HEK293 (cell line): Measurements from ENCODE around the gene CEP83.

ENCODE experiments used
- CTCF ChIA-PET: fragments of 350-600 bp; formaldehyde crosslinking; extraction: SDS; loops from one replicate; lab custom pipeline; 2021; ENCODE audit warnings: antibody characterized with exemption; lab: Yijun Ruan, JAX
- POLR2A ChIA-PET: fragments of 300-600 bp; formaldehyde crosslinking; extraction: SDS; loops from one replicate; lab custom pipeline; 2020; ENCODE audit warnings: antibody characterized with exemption, inconsistent platforms; lab: Yijun Ruan, JAX
- H3K27ac ChIP-seq: fragments of 200-500 bp; sonication (Bioruptor generic); 2 replicates; pipeline ENCODE4 v1.5.1; 2014; ENCODE audit warnings: low read depth, low read length, control low read depth, inconsistent platforms; ENCODE audit errors: extremely low read depth
- H3K36me3 ChIP-seq, 2 experiments: fragments of 200-500 bp in 1 of 2; sonication (Bioruptor generic) in 1 of 2; 1 replicate in 1 of 2; 2 replicates in 1 of 2; pipeline ENCODE4 v1.5.1; 2014 to 2017; ENCODE audit warnings: inconsistent platforms in 2 of 2, low read length in 2 of 2; ENCODE audit not compliant: control insufficient read depth in 2 of 2, insufficient read depth in 1 of 2
- H3K4me1 ChIP-seq: fragments of 200-500 bp; sonication (Bioruptor generic); 2 replicates; pipeline ENCODE4 v1.5.1; 2014; ENCODE audit warnings: mild to moderate bottlenecking, low read length, inconsistent platforms; ENCODE audit not compliant: control insufficient read depth, insufficient read depth
- H3K4me3 ChIP-seq: 2 replicates; pipeline ENCODE4 v1.5.1; 2011; ENCODE audit warnings: low read depth, mild to moderate bottlenecking, control low read depth, low read length, moderate library complexity
- H3K9me3 ChIP-seq: fragments of 200-500 bp; sonication (Bioruptor generic); 2 replicates; pipeline ENCODE4 v1.5.1; 2014; ENCODE audit warnings: low read depth, low read length, inconsistent platforms; ENCODE audit not compliant: control insufficient read depth, insufficient read depth
- HOXD13 ChIP-seq: sonication (generic); formaldehyde crosslinking; IDR thresholded peaks from 2 replicates; pipeline ENCODE4 v1.8.0; 2022; ENCODE audit warnings: missing genetic modification reagents, borderline replicate concordance
- KLF17 ChIP-seq: fragments of 450-650 bp; formaldehyde crosslinking; IDR thresholded peaks from 2 replicates; pipeline ENCODE4 v1.5.1; 2016; ENCODE audit warnings: missing biosample characterization, missing genetic modification characterization
- SP3 ChIP-seq: fragments of 450-650 bp; formaldehyde crosslinking; IDR thresholded peaks from 2 replicates; pipeline ENCODE4 v1.5.1; 2016; ENCODE audit warnings: missing biosample characterization, missing genetic modification characterization
- ZBTB1 ChIP-seq: fragments of 450-650 bp; formaldehyde crosslinking; IDR thresholded peaks from 2 replicates; pipeline ENCODE4 v1.5.1; 2016; ENCODE audit warnings: missing biosample characterization, missing genetic modification characterization
- ZIC2 ChIP-seq: fragments of 450-650 bp; formaldehyde crosslinking; IDR thresholded peaks from 2 replicates; pipeline ENCODE4 v1.5.1; 2016; ENCODE audit warnings: missing biosample characterization, missing genetic modification characterization
- ZNF112 ChIP-seq: fragments of 450-650 bp; formaldehyde crosslinking; IDR thresholded peaks from 2 replicates; pipeline ENCODE4 v1.5.0; 2017; ENCODE audit warnings: missing biosample characterization, missing genetic modification characterization
- ZNF132 ChIP-seq: fragments of 450-650 bp; formaldehyde crosslinking; IDR thresholded peaks from 2 replicates; pipeline ENCODE4 v1.5.1; 2017; ENCODE audit warnings: missing biosample characterization, missing genetic modification characterization, borderline replicate concordance
- ZNF184 ChIP-seq: fragments of 450-650 bp; IDR thresholded peaks from 2 replicates; pipeline ENCODE4 v1.5.1; 2018; ENCODE audit warnings: missing biosample characterization, mild to moderate bottlenecking, missing genetic modification characterization
- ZNF24 ChIP-seq: fragments of 450-650 bp; formaldehyde crosslinking; IDR thresholded peaks from 2 replicates; pipeline ENCODE4 v1.5.1; 2016; ENCODE audit warnings: missing biosample characterization, missing genetic modification characterization
- ZNF26 ChIP-seq: fragments of 450-650 bp; formaldehyde crosslinking; IDR thresholded peaks from 2 replicates; pipeline ENCODE4 v1.5.1; 2016; ENCODE audit warnings: missing biosample characterization, missing genetic modification characterization
- ZNF426 ChIP-seq: fragments of 450-650 bp; formaldehyde crosslinking; IDR thresholded peaks from 2 replicates; pipeline ENCODE4 v1.5.1; 2017; ENCODE audit warnings: missing biosample characterization, missing genetic modification characterization, mild to moderate bottlenecking, inconsistent platforms, moderate library complexity
- ZNF48 ChIP-seq: fragments of 450-650 bp; formaldehyde crosslinking; IDR thresholded peaks from 2 replicates; pipeline ENCODE4 v1.5.1; 2016; ENCODE audit warnings: missing biosample characterization, missing genetic modification characterization
- ZNF521 ChIP-seq: fragments of 450-650 bp; formaldehyde crosslinking; IDR thresholded peaks from 2 replicates; pipeline ENCODE4 v1.5.1; 2017; ENCODE audit warnings: missing biosample characterization, mild to moderate bottlenecking, missing genetic modification characterization
- ZNF529 ChIP-seq: fragments of 450-650 bp; formaldehyde crosslinking; IDR thresholded peaks from 2 replicates; pipeline ENCODE4 v1.5.1; 2017; ENCODE audit warnings: missing genetic modification characterization, missing biosample characterization; ENCODE audit not compliant: insufficient replicate concordance
- ZNF610 ChIP-seq: fragments of 450-650 bp; formaldehyde crosslinking; IDR thresholded peaks from 2 replicates; pipeline ENCODE4 v1.5.1; 2016; ENCODE audit warnings: missing biosample characterization, missing genetic modification characterization, borderline replicate concordance
- ZNF624 ChIP-seq: fragments of 450-650 bp; formaldehyde crosslinking; IDR thresholded peaks from 2 replicates; pipeline ENCODE4 v1.5.1; 2017; ENCODE audit warnings: missing biosample characterization, missing genetic modification characterization
- ZNF677 ChIP-seq: fragments of 450-650 bp; IDR thresholded peaks from 2 replicates; pipeline ENCODE4 v1.5.0; 2018; ENCODE audit warnings: missing biosample characterization, mild to moderate bottlenecking, missing genetic modification characterization, moderate library complexity
- ZNF785 ChIP-seq: fragments of 450-650 bp; formaldehyde crosslinking; IDR thresholded peaks from 2 replicates; pipeline ENCODE4 v1.5.1; 2016; ENCODE audit warnings: missing biosample characterization, missing genetic modification characterization
- ZNF830 ChIP-seq: fragments of 450-650 bp; IDR thresholded peaks from 2 replicates; pipeline ENCODE4 v1.5.0; 2018; ENCODE audit warnings: missing biosample characterization, missing genetic modification characterization, low read depth, mild to moderate bottlenecking, moderate library complexity
- ZSCAN30 ChIP-seq: fragments of 450-650 bp; IDR thresholded peaks from 2 replicates; pipeline ENCODE4 v1.5.1; 2018; ENCODE audit warnings: missing biosample characterization, mild to moderate bottlenecking, missing genetic modification characterization, moderate library complexity
- TF ChIP-seq, protein P1 (sequence below): fragments of 450-650 bp; formaldehyde crosslinking; IDR thresholded peaks from 2 replicates; pipeline ENCODE4 v1.5.1; 2016; ENCODE audit warnings: missing biosample characterization, missing genetic modification characterization, borderline replicate concordance
- TF ChIP-seq, protein P2 (sequence below): fragments of 450-650 bp; formaldehyde crosslinking; IDR thresholded peaks from 2 replicates; pipeline ENCODE4 v1.5.1; 2016; ENCODE audit warnings: missing biosample characterization, missing genetic modification characterization

The CEP83 gene

GRCh38 chr12:94285943-94286582, 173.6 kb downstream of the CEP83 start:
- Histone ChIP-seq H3K27ac (no peak overlapping the region), H3K9me3 (no peaks in the 10 kb centered on the region), H3K4me1 (peaks cover 5% of the 10 kb centered on the region), H3K4me3 (no peak overlapping the region), H3K36me3 (no peaks in the 10 kb centered on the region)
- POLR2A ChIA-PET = no interaction called here
- CTCF ChIA-PET = interaction anchor here (0.6 kb wide), 1 partner anchor 146 kb away, joined by 3 read pairs; no protein-coding TSS in a partner anchor
- TF ChIP-seq ZNF26 (tag by site-specific recombination) = no peak
- TF ChIP-seq ZNF529 (tag by site-specific recombination) = no peak
- TF ChIP-seq HOXD13 (CRISPR knock-in tag) = no peak
- TF ChIP-seq ZNF184 = no peak
- no peak for TF ChIP-seq ZNF624 (tag by site-specific recombination)
- TF ChIP-seq ZNF785 (tag by site-specific recombination) = no peak
- no peak for TF ChIP-seq ZNF24 (tag by site-specific recombination)
- no peak for TF ChIP-seq ZBTB1 (tag by site-specific recombination)
- TF ChIP-seq, protein P1, sequence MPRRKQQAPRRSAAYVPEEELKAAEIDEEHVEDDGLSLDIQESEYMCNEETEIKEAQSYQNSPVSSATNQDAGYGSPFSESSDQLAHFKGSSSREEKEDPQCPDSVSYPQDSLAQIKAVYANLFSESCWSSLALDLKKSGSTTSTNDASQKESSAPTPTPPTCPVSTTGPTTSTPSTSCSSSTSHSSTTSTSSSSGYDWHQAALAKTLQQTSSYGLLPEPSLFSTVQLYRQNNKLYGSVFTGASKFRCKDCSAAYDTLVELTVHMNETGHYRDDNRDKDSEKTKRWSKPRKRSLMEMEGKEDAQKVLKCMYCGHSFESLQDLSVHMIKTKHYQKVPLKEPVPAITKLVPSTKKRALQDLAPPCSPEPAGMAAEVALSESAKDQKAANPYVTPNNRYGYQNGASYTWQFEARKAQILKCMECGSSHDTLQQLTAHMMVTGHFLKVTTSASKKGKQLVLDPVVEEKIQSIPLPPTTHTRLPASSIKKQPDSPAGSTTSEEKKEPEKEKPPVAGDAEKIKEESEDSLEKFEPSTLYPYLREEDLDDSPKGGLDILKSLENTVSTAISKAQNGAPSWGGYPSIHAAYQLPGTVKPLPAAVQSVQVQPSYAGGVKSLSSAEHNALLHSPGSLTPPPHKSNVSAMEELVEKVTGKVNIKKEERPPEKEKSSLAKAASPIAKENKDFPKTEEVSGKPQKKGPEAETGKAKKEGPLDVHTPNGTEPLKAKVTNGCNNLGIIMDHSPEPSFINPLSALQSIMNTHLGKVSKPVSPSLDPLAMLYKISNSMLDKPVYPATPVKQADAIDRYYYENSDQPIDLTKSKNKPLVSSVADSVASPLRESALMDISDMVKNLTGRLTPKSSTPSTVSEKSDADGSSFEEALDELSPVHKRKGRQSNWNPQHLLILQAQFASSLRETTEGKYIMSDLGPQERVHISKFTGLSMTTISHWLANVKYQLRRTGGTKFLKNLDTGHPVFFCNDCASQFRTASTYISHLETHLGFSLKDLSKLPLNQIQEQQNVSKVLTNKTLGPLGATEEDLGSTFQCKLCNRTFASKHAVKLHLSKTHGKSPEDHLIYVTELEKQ (tag by site-specific recombination) = no peak

DNA sequence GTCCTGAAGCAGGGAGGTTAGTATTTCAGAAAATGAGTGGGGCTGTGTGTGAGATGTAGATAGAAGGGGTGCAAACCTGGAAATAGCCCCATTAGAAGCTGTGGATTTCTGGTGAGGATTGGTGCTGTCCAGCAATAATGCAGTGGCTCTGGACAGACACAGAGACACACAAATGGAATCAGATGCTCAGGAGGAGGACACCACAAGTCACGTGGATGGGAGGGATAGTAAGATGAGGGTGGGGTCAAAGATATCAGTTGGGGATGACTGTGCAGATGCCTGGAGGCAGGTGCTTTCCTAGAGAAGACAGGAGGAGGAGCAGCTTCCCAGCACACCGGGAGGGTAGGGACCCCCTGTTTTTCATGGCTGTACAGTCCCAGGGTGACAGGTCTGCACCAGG, 174.8 kb downstream of the CEP83 start:
- no peak overlapping the region for H3K4me3 ChIP-seq
- POLR2A ChIA-PET = no interaction called here
- peaks cover 2% of the 10 kb centered on the region for H3K4me1 ChIP-seq
- H3K27ac ChIP-seq = no peak overlapping the region
- no peaks in the 10 kb centered on the region for H3K9me3 ChIP-seq
- no peak for TF ChIP-seq ZNF677 (tag by site-specific recombination)
- TF ChIP-seq, protein P2, sequence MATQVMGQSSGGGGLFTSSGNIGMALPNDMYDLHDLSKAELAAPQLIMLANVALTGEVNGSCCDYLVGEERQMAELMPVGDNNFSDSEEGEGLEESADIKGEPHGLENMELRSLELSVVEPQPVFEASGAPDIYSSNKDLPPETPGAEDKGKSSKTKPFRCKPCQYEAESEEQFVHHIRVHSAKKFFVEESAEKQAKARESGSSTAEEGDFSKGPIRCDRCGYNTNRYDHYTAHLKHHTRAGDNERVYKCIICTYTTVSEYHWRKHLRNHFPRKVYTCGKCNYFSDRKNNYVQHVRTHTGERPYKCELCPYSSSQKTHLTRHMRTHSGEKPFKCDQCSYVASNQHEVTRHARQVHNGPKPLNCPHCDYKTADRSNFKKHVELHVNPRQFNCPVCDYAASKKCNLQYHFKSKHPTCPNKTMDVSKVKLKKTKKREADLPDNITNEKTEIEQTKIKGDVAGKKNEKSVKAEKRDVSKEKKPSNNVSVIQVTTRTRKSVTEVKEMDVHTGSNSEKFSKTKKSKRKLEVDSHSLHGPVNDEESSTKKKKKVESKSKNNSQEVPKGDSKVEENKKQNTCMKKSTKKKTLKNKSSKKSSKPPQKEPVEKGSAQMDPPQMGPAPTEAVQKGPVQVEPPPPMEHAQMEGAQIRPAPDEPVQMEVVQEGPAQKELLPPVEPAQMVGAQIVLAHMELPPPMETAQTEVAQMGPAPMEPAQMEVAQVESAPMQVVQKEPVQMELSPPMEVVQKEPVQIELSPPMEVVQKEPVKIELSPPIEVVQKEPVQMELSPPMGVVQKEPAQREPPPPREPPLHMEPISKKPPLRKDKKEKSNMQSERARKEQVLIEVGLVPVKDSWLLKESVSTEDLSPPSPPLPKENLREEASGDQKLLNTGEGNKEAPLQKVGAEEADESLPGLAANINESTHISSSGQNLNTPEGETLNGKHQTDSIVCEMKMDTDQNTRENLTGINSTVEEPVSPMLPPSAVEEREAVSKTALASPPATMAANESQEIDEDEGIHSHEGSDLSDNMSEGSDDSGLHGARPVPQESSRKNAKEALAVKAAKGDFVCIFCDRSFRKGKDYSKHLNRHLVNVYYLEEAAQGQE = peak; percentile 84
- TF ChIP-seq, all 188 proteins: peak for 1
- CTCF ChIA-PET = interaction anchor here (0.6 kb wide), 1 partner anchor 1292 kb away, joined by 3 read pairs; no protein-coding TSS in a partner anchor
- H3K36me3 ChIP-seq = no peaks in the 10 kb centered on the region

GRCh38 chr12:94284046-94284445, 175.6 kb downstream of the CEP83 start:
- POLR2A ChIA-PET = interaction anchor here (0.7 kb wide), 2 partner anchors 79 to 421 kb away, joined by 3 to 13 read pairs; no protein-coding TSS in a partner anchor
- Histone ChIP-seq H3K9me3 (no peaks in the 10 kb centered on the region), H3K27ac (no peak overlapping the region), H3K4me3 (no peak overlapping the region), H3K4me1 (no peaks in the 10 kb centered on the region; the same call in 1 of the 2 replicates), H3K36me3 (no peaks in the 10 kb centered on the region)
- CTCF ChIA-PET = interaction anchor here (0.7 kb wide), 1 partner anchor 284 kb away, joined by 7 read pairs; no protein-coding TSS in a partner anchor
- TF ChIP-seq SP3 (tag by site-specific recombination) (no peak), ZNF48 (tag by site-specific recombination) (no peak), ZNF830 (tag by site-specific recombination) (no peak), ZNF610 (tag by site-specific recombination) (no peak), ZNF184 (no peak), ZNF426 (no peak), ZSCAN30 (no peak), ZNF521 (tag by site-specific recombination) (no peak), KLF17 (tag by site-specific recombination) (no peak), ZNF132 (tag by site-specific recombination) (no peak), ZNF112 (tag by site-specific recombination) (no peak), ZIC2 (tag by site-specific recombination) (no peak)
